HEK293T (cell line): Measurements from ENCODE around the gene OCA2.

ENCODE experiments used
- CTCF ChIA-PET: fragments of 350-600 bp; formaldehyde crosslinking; extraction: SDS; loops from one replicate; lab custom pipeline; 2021; ENCODE audit warnings: antibody characterized with exemption, inconsistent platforms; lab: Yijun Ruan, JAX
- POLR2A ChIA-PET: fragments of 350-600 bp; formaldehyde crosslinking; extraction: SDS; loops from one replicate; lab custom pipeline; 2020; ENCODE audit warnings: antibody characterized with exemption, inconsistent platforms; lab: Yijun Ruan, JAX
- DNase-seq: peaks from one replicate; pipeline ENCODE4 v3.0.0; 2012; ENCODE audit warnings: mixed read lengths; ENCODE audit errors: extremely low spot score
- ARNT ChIP-seq: fragments of 450-650 bp; IDR thresholded peaks from 2 replicates; pipeline ENCODE4 v1.6.1; 2017; ENCODE audit warnings: mild to moderate bottlenecking
- BHLHE40 ChIP-seq: fragments of 450-650 bp; IDR thresholded peaks from 2 replicates; pipeline ENCODE4 v1.6.1; 2016; ENCODE audit warnings: mild to moderate bottlenecking, moderate library complexity, borderline replicate concordance
- CTBP1 ChIP-seq: fragments of 450-650 bp; IDR thresholded peaks from 2 replicates; pipeline ENCODE4 v1.6.1; 2016; ENCODE audit warnings: borderline replicate concordance
- ELF4 ChIP-seq: fragments of 450-650 bp; IDR thresholded peaks from 2 replicates; pipeline ENCODE4 v1.6.1; 2017; ENCODE audit warnings: antibody characterized with exemption
- FOXA1 ChIP-seq: fragments of 450-650 bp; IDR thresholded peaks from 2 replicates; pipeline ENCODE4 v1.6.1; 2016; ENCODE audit warnings: mild to moderate bottlenecking
- FOXK2 ChIP-seq: fragments of 450-650 bp; IDR thresholded peaks from 2 replicates; pipeline ENCODE4 v1.6.1; 2016; ENCODE audit warnings: mild to moderate bottlenecking
- FOXM1 ChIP-seq: fragments of 450-650 bp; IDR thresholded peaks from 2 replicates; pipeline ENCODE4 v1.6.1; 2017; ENCODE audit warnings: mild to moderate bottlenecking, borderline replicate concordance
- HDGF ChIP-seq: fragments of 450-650 bp; IDR thresholded peaks from 2 replicates; pipeline ENCODE4 v1.6.1; 2017; ENCODE audit warnings: antibody characterized with exemption, borderline replicate concordance
- L3MBTL2 ChIP-seq: fragments of 450-650 bp; conservative IDR thresholded peaks from 2 replicates; pipeline ENCODE4 v1.6.1; 2016; ENCODE audit warnings: mild to moderate bottlenecking
- LEF1 ChIP-seq: fragments of 450-650 bp; IDR thresholded peaks from 2 replicates; pipeline ENCODE4 v1.6.1; 2017; ENCODE audit warnings: mild to moderate bottlenecking, borderline replicate concordance
- NFRKB ChIP-seq: fragments of 450-650 bp; IDR thresholded peaks from 2 replicates; pipeline ENCODE4 v1.6.1; 2016; ENCODE audit warnings: mild to moderate bottlenecking, moderate library complexity
- PKNOX1 ChIP-seq: fragments of 450-650 bp; IDR thresholded peaks from 2 replicates; pipeline ENCODE4 v1.6.1; 2016
- SP1 ChIP-seq: fragments of 450-650 bp; IDR thresholded peaks from 2 replicates; pipeline ENCODE4 v1.6.1; 2017
- SUZ12 ChIP-seq: fragments of 450-650 bp; IDR thresholded peaks from 2 replicates; pipeline ENCODE4 v1.6.1; 2016; ENCODE audit warnings: mild to moderate bottlenecking
- TARDBP ChIP-seq: fragments of 450-650 bp; IDR thresholded peaks from 2 replicates; pipeline ENCODE4 v1.6.1; 2016
- ZNF384 ChIP-seq: fragments of 450-650 bp; IDR thresholded peaks from 2 replicates; pipeline ENCODE4 v1.6.1; 2016

Gene OCA2

GRCh38 chr15:27831384-27832236 lies 267.5 kb downstream of the OCA2 start:
- DNase-seq: no peak
- CTCF ChIA-PET: no interaction called here
- TF ChIP-seq LEF1 (no peak), FOXM1 (no peak), HDGF (no peak), SP1 (no peak), CTBP1 (no peak), ELF4 (no peak), FOXK2 (no peak), L3MBTL2 (no peak), TARDBP (no peak), SUZ12 (no peak), PKNOX1 (no peak), BHLHE40 (no peak), ARNT (no peak), FOXA1 (no peak), NFRKB (no peak), ZNF384 (no peak)
- POLR2A ChIA-PET: no interaction called here

GRCh38 chr15:27828746-27829145 lies 270.4 kb downstream of the OCA2 start:
- ChIA-PET POLR2A (no interaction called here), CTCF (no interaction called here)
- no peak for DNase-seq
- TF ChIP-seq FOXA1: no peak
- TF ChIP-seq ARNT: no peak
- TF ChIP-seq NFRKB: no peak
- TF ChIP-seq LEF1: no peak
- no peak for TF ChIP-seq ELF4
- TF ChIP-seq SUZ12: no peak

- POLR2A ChIA-PET: no interaction called here
- CTCF ChIA-PET: no interaction called here
- TF ChIP-seq CTBP1 (no peak), SP1 (no peak), L3MBTL2 (no peak), NFRKB (no peak), ARNT (no peak), HDGF (no peak), LEF1 (no peak), TARDBP (no peak), SUZ12 (no peak), BHLHE40 (no peak), PKNOX1 (no peak), FOXA1 (no peak), FOXK2 (no peak), ELF4 (no peak), FOXM1 (no peak)
Observed at GRCh38 chr15:27826902-27827714, 272.0 kb downstream of the OCA2 start.

GRCh38 chr15:27826411-27826810 lies 272.7 kb downstream of the OCA2 start:
- TF ChIP-seq PKNOX1 (no peak), SUZ12 (no peak), NFRKB (no peak), FOXK2 (no peak), L3MBTL2 (no peak), TARDBP (no peak), FOXA1 (no peak), FOXM1 (no peak), HDGF (no peak), ARNT (no peak), LEF1 (no peak)
- ChIA-PET CTCF (no interaction called here), POLR2A (no interaction called here)
- no peak for DNase-seq

More at GRCh38 chr15:27826902-27827714, 272.0 kb downstream of the OCA2 start:
- no peak for DNase-seq

GRCh38 chr15:27824841-27825422 lies 274.2 kb downstream of the OCA2 start:
- CTCF ChIA-PET: no interaction called here
- TF ChIP-seq TARDBP (no peak), PKNOX1 (no peak), ELF4 (no peak), SUZ12 (no peak), L3MBTL2 (no peak), ARNT (no peak), ZNF384 (no peak), BHLHE40 (no peak), NFRKB (no peak), FOXA1 (no peak), HDGF (no peak), LEF1 (no peak), CTBP1 (no peak), FOXK2 (no peak), FOXM1 (no peak)
- POLR2A ChIA-PET: no interaction called here
- DNase-seq: no peak
